ENCODE results near the gene IL17REL. TPM values are rescaled to one million over a fixed set of nuclear protein-coding genes. Genes with fewer than 3 reads are reported as not detected.

IL17REL gene
- total and polyA plus RNA-seq, 2 of the 13 experiments (the other 11 are each of a cell fraction or from before 2014, with no cell fraction given): not detected

- TF ChIP-seq ZNF576 (CRISPR knock-in tag; IDR thresholded peaks at IDR 0.05) (no peak), ZFYVE20 (CRISPR knock-in tag; IDR thresholded peaks at IDR 0.05; ENCODE audit: borderline replicate concordance, low read depth) (peak; percentile 69; the same call in 1 of the 2 replicates), ZNF775 (CRISPR knock-in tag; IDR thresholded peaks at IDR 0.05; ENCODE audit: borderline replicate concordance) (no peak), ZNF557 (CRISPR knock-in tag; IDR thresholded peaks at IDR 0.05) (0 out of 2 replicates have a peak, but pooled peaks have one; percentile 53), ZNF589 (CRISPR knock-in tag; conservative IDR thresholded peaks at IDR 0.05) (peak; percentile 89), ZFP90 (CRISPR knock-in tag; IDR thresholded peaks at IDR 0.05; ENCODE audit: borderline replicate concordance) (no peak; the same call in none of the 2 replicates), ZFP41 (CRISPR knock-in tag; IDR thresholded peaks at IDR 0.05; ENCODE audit: borderline replicate concordance) (no peak), ZNF7 (CRISPR knock-in tag; IDR thresholded peaks at IDR 0.05) (no peak), EZH2 (conservative IDR thresholded peaks at IDR 0.05; ENCODE audit: low read depth, low read length) (no peak), ARNT2 (CRISPR knock-in tag; IDR thresholded peaks at IDR 0.05; ENCODE audit: low read depth) (peak; percentile 79), ATF6 (CRISPR knock-in tag; conservative IDR thresholded peaks at IDR 0.05) (no peak), ZNF776 (CRISPR knock-in tag; IDR thresholded peaks at IDR 0.05) (no peak), SMARCE1 (IDR thresholded peaks at IDR 0.05; ENCODE audit: borderline replicate concordance) (no peak), MTA1 (CRISPR knock-in tag; IDR thresholded peaks at IDR 0.05; ENCODE audit: borderline replicate concordance) (peak; percentile 81), WIZ (CRISPR knock-in tag; IDR thresholded peaks at IDR 0.05) (no peak), ARID4A (CRISPR knock-in tag; IDR thresholded peaks at IDR 0.05; ENCODE audit: borderline replicate concordance) (peak; percentile 89), ZBTB39 (CRISPR knock-in tag; IDR thresholded peaks at IDR 0.05) (0 out of 2 replicates have a peak, but pooled peaks have one; percentile 44), ZNF558 (CRISPR knock-in tag; IDR thresholded peaks at IDR 0.05; ENCODE audit: borderline replicate concordance) (0 out of 2 replicates have a peak, but pooled peaks have one; percentile 21), PBX3 (CRISPR knock-in tag; IDR thresholded peaks at IDR 0.05; ENCODE audit: borderline replicate concordance) (no peak)
These were observed 41.9 kb downstream of the IL17REL start (continued) for GRCh38 chr22:49970528-49971231.

All from HepG2 (cell line).